SK-N-SH treated with all-trans-retinoic acid at 6 μM for 48 hours (cell line): ENCODE results near the gene EHD4.

Experiments used
- ATAC-seq: fragments of 200-7000 bp; cut with Tn5 transposase; 3 replicates; pipeline ENCODE4 v1.9.1; 2020; ENCODE audit warnings: mild to moderate bottlenecking, moderate library complexity
- ARNTL ChIP-seq: fragments of 450-650 bp; formaldehyde crosslinking; IDR thresholded peaks from 2 replicates; pipeline ENCODE4 v1.5.0; 2020; ENCODE audit warnings: low read depth, mild to moderate bottlenecking, moderate library complexity, borderline replicate concordance
- BACH2 ChIP-seq: fragments of 250-450 bp; sonication (Bioruptor Pico); IDR thresholded peaks from 2 replicates; pipeline ENCODE4 v1.9.0; 2021; ENCODE audit warnings: mild to moderate bottlenecking, borderline replicate concordance
- CREB5 ChIP-seq: fragments of 250-450 bp; sonication (Bioruptor Pico); IDR thresholded peaks from 2 replicates; pipeline ENCODE4 v1.5.1; 2020; ENCODE audit warnings: low read depth, mild to moderate bottlenecking, moderate library complexity
- CSDC2 ChIP-seq: fragments of 250-450 bp; sonication (Bioruptor Pico); IDR thresholded peaks from 2 replicates; pipeline ENCODE4 v1.5.0; 2020; ENCODE audit warnings: mild to moderate bottlenecking, moderate library complexity
- ESRRG ChIP-seq: fragments of 250-450 bp; sonication (Bioruptor Pico); IDR thresholded peaks from 2 replicates; pipeline ENCODE4 v1.6.1; 2021; ENCODE audit warnings: mild to moderate bottlenecking
- ISL1 ChIP-seq: fragments of 250-450 bp; sonication (Bioruptor Pico); IDR thresholded peaks from 2 replicates; pipeline ENCODE4 v2.1.2; 2022; ENCODE audit warnings: mild to moderate bottlenecking, moderate library complexity
- OSR1 ChIP-seq: fragments of 250-450 bp; sonication (Bioruptor Pico); IDR thresholded peaks from 2 replicates; pipeline ENCODE4 v1.8.0; 2022; ENCODE audit warnings: moderate library complexity, mild to moderate bottlenecking, inconsistent platforms
- PATZ1 ChIP-seq: fragments of 250-450 bp; sonication (Bioruptor Pico); IDR thresholded peaks from 2 replicates; pipeline ENCODE4 v1.8.0; 2020; ENCODE audit warnings: mild to moderate bottlenecking, moderate library complexity, borderline replicate concordance
- POU6F1 ChIP-seq: fragments of 250-450 bp; sonication (Bioruptor Pico); IDR thresholded peaks from 2 replicates; pipeline ENCODE4 v1.8.0; 2021; ENCODE audit warnings: low read depth, mild to moderate bottlenecking, moderate library complexity, borderline replicate concordance
- RARB ChIP-seq: fragments of 250-450 bp; sonication (Bioruptor Pico); IDR thresholded peaks from 2 replicates; pipeline ENCODE4 v1.8.0; 2021; ENCODE audit warnings: mild to moderate bottlenecking, moderate library complexity
- SNAI2 ChIP-seq: fragments of 250-450 bp; sonication (Bioruptor Pico); IDR thresholded peaks from 2 replicates; pipeline ENCODE4 v1.5.0; 2020; ENCODE audit warnings: mild to moderate bottlenecking, moderate library complexity
- TCF4 ChIP-seq: fragments of 250-450 bp; sonication (Bioruptor Pico); IDR thresholded peaks from 2 replicates; pipeline ENCODE4 v1.8.0; 2021; ENCODE audit warnings: mild to moderate bottlenecking, moderate library complexity, borderline replicate concordance
- ZC3H10 ChIP-seq: fragments of 250-450 bp; sonication (Bioruptor Pico); IDR thresholded peaks from 2 replicates; pipeline ENCODE4 v1.5.1; 2021; ENCODE audit warnings: mild to moderate bottlenecking, moderate library complexity
- ZFP30 ChIP-seq: fragments of 450-650 bp; formaldehyde crosslinking; IDR thresholded peaks from 2 replicates; pipeline ENCODE4 v1.5.0; 2022; ENCODE audit warnings: mild to moderate bottlenecking, moderate library complexity
- ZNF565 ChIP-seq: fragments of 450-650 bp; formaldehyde crosslinking; conservative IDR thresholded peaks from 2 replicates; pipeline ENCODE4 v1.5.0; 2020; ENCODE audit warnings: low read depth, mild to moderate bottlenecking, moderate library complexity
- ZNF70 ChIP-seq: fragments of 450-650 bp; formaldehyde crosslinking; IDR thresholded peaks from 2 replicates; pipeline ENCODE4 v1.5.0; 2020; ENCODE audit warnings: mild to moderate bottlenecking, moderate library complexity
- TF ChIP-seq, protein P1 (sequence below): fragments of 250-450 bp; sonication (Bioruptor Pico); IDR thresholded peaks from 2 replicates; pipeline ENCODE4 v1.5.1; 2021; ENCODE audit warnings: mild to moderate bottlenecking, moderate library complexity
- TF ChIP-seq, protein P2 (sequence below): fragments of 250-450 bp; sonication (Bioruptor Pico); IDR thresholded peaks from 2 replicates; pipeline ENCODE4 v1.5.0; 2020; ENCODE audit warnings: mild to moderate bottlenecking, moderate library complexity

Gene EHD4

DNA sequence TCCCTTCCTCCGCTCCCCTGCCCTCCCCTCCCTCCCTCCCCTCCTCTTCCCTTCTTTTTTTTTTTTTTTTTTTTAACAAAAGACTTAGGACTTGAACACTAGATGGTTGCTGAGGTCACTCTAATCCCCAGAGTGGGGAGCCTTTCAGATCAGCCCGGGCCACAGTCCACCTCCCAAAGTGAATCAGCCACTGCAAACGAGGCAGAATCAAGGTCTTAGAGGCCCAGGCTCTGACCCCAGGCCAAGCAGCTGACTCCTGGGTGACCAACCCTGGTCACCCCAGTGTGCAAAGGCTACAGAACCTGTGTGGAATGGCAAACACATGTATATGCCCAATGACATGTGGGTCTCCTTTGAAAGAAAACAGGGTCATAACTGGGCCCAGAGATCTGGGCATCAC, 18.3 kb upstream of the EHD4 start:
- ATAC-seq: no peak
- no peak for TF ChIP-seq ESRRG (CRISPR knock-in tag)
- no peak for TF ChIP-seq POU6F1 (CRISPR knock-in tag)
- TF ChIP-seq TCF4 (CRISPR knock-in tag): no peak
- TF ChIP-seq ZNF70: no peak
- TF ChIP-seq BACH2 (CRISPR knock-in tag): no peak
- TF ChIP-seq CSDC2 (CRISPR knock-in tag): no peak
- TF ChIP-seq PATZ1 (CRISPR knock-in tag): no peak
- TF ChIP-seq, protein P1, sequence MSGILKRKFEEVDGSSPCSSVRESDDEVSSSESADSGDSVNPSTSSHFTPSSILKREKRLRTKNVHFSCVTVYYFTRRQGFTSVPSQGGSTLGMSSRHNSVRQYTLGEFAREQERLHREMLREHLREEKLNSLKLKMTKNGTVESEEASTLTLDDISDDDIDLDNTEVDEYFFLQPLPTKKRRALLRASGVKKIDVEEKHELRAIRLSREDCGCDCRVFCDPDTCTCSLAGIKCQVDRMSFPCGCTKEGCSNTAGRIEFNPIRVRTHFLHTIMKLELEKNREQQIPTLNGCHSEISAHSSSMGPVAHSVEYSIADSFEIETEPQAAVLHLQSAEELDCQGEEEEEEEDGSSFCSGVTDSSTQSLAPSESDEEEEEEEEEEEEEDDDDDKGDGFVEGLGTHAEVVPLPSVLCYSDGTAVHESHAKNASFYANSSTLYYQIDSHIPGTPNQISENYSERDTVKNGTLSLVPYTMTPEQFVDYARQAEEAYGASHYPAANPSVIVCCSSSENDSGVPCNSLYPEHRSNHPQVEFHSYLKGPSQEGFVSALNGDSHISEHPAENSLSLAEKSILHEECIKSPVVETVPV (CRISPR knock-in tag): no peak
- TF ChIP-seq ZFP30 (CRISPR knock-in tag): no peak
- TF ChIP-seq, protein P2, sequence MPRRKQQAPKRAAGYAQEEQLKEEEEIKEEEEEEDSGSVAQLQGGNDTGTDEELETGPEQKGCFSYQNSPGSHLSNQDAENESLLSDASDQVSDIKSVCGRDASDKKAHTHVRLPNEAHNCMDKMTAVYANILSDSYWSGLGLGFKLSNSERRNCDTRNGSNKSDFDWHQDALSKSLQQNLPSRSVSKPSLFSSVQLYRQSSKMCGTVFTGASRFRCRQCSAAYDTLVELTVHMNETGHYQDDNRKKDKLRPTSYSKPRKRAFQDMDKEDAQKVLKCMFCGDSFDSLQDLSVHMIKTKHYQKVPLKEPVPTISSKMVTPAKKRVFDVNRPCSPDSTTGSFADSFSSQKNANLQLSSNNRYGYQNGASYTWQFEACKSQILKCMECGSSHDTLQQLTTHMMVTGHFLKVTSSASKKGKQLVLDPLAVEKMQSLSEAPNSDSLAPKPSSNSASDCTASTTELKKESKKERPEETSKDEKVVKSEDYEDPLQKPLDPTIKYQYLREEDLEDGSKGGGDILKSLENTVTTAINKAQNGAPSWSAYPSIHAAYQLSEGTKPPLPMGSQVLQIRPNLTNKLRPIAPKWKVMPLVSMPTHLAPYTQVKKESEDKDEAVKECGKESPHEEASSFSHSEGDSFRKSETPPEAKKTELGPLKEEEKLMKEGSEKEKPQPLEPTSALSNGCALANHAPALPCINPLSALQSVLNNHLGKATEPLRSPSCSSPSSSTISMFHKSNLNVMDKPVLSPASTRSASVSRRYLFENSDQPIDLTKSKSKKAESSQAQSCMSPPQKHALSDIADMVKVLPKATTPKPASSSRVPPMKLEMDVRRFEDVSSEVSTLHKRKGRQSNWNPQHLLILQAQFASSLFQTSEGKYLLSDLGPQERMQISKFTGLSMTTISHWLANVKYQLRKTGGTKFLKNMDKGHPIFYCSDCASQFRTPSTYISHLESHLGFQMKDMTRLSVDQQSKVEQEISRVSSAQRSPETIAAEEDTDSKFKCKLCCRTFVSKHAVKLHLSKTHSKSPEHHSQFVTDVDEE (CRISPR knock-in tag): no peak
- no peak for TF ChIP-seq RARB
- no peak for TF ChIP-seq OSR1 (CRISPR knock-in tag)
- no peak for TF ChIP-seq ZNF565 (CRISPR knock-in tag)
- no peak for TF ChIP-seq CREB5 (CRISPR knock-in tag)
- TF ChIP-seq ZC3H10 (CRISPR knock-in tag): no peak
- no peak for TF ChIP-seq SNAI2 (CRISPR knock-in tag)
- no peak for TF ChIP-seq ARNTL

GRCh38 chr15:41990243-41990605, 17.9 kb upstream of the EHD4 start:
- TF ChIP-seq ESRRG (CRISPR knock-in tag): no peak
- no peak for TF ChIP-seq ZNF565 (CRISPR knock-in tag)
- no peak for TF ChIP-seq CSDC2 (CRISPR knock-in tag)
- TF ChIP-seq ZNF70: no peak
- TF ChIP-seq BACH2 (CRISPR knock-in tag): no peak
- TF ChIP-seq, protein P2 (CRISPR knock-in tag): no peak
- TF ChIP-seq OSR1 (CRISPR knock-in tag): no peak
- TF ChIP-seq, protein P1 (CRISPR knock-in tag): no peak
- TF ChIP-seq ZC3H10 (CRISPR knock-in tag): no peak
- TF ChIP-seq ZFP30 (CRISPR knock-in tag): no peak
- TF ChIP-seq ISL1 (CRISPR knock-in tag): no peak
- TF ChIP-seq ARNTL: no peak
- TF ChIP-seq PATZ1 (CRISPR knock-in tag): no peak
- TF ChIP-seq, all 23 proteins: peak for 0
- no peak for ATAC-seq
